T-cell (primary cell): ENCODE measurements around the gene FLYWCH1. TPM values are rescaled to one million over a fixed set of nuclear protein-coding genes. Genes with fewer than 3 reads are reported as not detected.

Experiments used
- ATAC-seq, 4 experiments: fragments of 200-7000 bp in 3 of 4; fragments of 150-1000 bp in 1 of 4; cut with Tn5 transposase; replicated peaks in 1 of 4; 1 replicate in 3 of 4; 2 replicates in 1 of 4; pipeline ENCODE4 v1.10.0; 2021; ENCODE audit warnings: moderate library complexity in 3 of 4, mild to moderate bottlenecking in 2 of 4, moderate number of reproducible peaks in 1 of 4
- CTCF ChIA-PET, 2 donors: fragments of 300-600 bp; sonication (Branson Sonifier 250); formaldehyde crosslinking; loops; one replicate each; lab custom pipeline; 2022; ENCODE audit warnings: antibody characterized with exemption in 2 of 2; lab: Charles Lee
- POLR2A ChIA-PET, 2 donors: fragments of 300-600 bp; sonication (Branson Sonifier 250); formaldehyde crosslinking; loops; one replicate each; lab custom pipeline; 2022; ENCODE audit warnings: antibody characterized with exemption in 2 of 2; lab: Charles Lee
- DNase-seq, 35 experiments: peaks; one replicate each; pipeline versions ENCODE4 v3.0.0 to v3.0.0-alpha.2; 2013 to 2023
- H3K27ac ChIP-seq: one replicate; pipeline ENCODE4 v1.5.1; 2013; ENCODE audit warnings: low read length
- H3K27me3 ChIP-seq, 2 experiments: replicated peaks in 1 of 2; 1 replicate in 1 of 2; 2 replicates in 1 of 2; pipeline versions ENCODE4 v1.6.1 to v1.7.0; 2013; ENCODE audit warnings: low read length in 1 of 2, mixed read lengths in 1 of 2; ENCODE audit not compliant: control insufficient read depth in 2 of 2, insufficient read depth in 2 of 2; ENCODE audit errors: extremely low read depth in 1 of 2
- H3K36me3 ChIP-seq, 2 donors: 1 replicate in 1 of 2; 2 replicates in 1 of 2; pipeline versions ENCODE4 v1.6.1 to v1.7.0; 2013; ENCODE audit warnings: low read length in 1 of 2; ENCODE audit not compliant: control insufficient read depth in 2 of 2, insufficient read depth in 1 of 2; ENCODE audit errors: extremely low read depth in 1 of 2
- H3K4me1 ChIP-seq, 2 experiments: 1 replicate in 1 of 2; 2 replicates in 1 of 2; pipeline versions ENCODE4 v1.6.1 to v1.7.0; 2013; ENCODE audit warnings: low read length in 2 of 2, mixed read lengths in 1 of 2; ENCODE audit not compliant: insufficient read depth in 2 of 2, control insufficient read depth in 1 of 2; ENCODE audit errors: extremely low read depth in 1 of 2
- H3K4me3 ChIP-seq, 2 donors: 1 replicate in 1 of 2; 2 replicates in 1 of 2; pipeline versions ENCODE4 v1.5.1 to v1.7.0; 2013; ENCODE audit warnings: mild to moderate bottlenecking in 2 of 2, low read length in 1 of 2, moderate library complexity in 1 of 2; ENCODE audit not compliant: control insufficient read depth in 1 of 2; ENCODE audit errors: extremely low read depth in 1 of 2
- H3K9me3 ChIP-seq: 2 replicates; pipeline ENCODE4 v1.7.0; 2013
- H3K27ac Mint-ChIP-seq, 2 donors: one replicate each; pipeline ENCODE4 v1.8.0; 2020 to 2021; ENCODE audit warnings: mild to moderate bottlenecking in 2 of 2, mixed read lengths in 2 of 2
- H3K27me3 Mint-ChIP-seq, 2 donors: one replicate each; pipeline ENCODE4 v1.8.0; 2021 to 2022; ENCODE audit warnings: mixed read lengths in 2 of 2
- H3K36me3 Mint-ChIP-seq: one replicate; pipeline ENCODE4 v1.8.0; 2021; ENCODE audit warnings: mixed read lengths
- H3K4me1 Mint-ChIP-seq, 3 donors: one replicate each; pipeline ENCODE4 v1.8.0; 2020 to 2022; ENCODE audit warnings: mixed read lengths in 3 of 3, mild to moderate bottlenecking in 1 of 3
- H3K4me3 Mint-ChIP-seq, 3 donors: one replicate each; pipeline ENCODE4 v1.8.0; 2020 to 2022; ENCODE audit warnings: mild to moderate bottlenecking in 3 of 3, mixed read lengths in 3 of 3, moderate library complexity in 3 of 3
- H3K9me3 Mint-ChIP-seq, 3 donors: one replicate each; pipeline ENCODE4 v1.8.0; 2020 to 2022; ENCODE audit warnings: mixed read lengths in 3 of 3
- WGBS: methylation state at CpG from one replicate; pipeline ENCODE4 v1.1.5; 2013; ENCODE audit warnings: missing lambda C conversion rate; ENCODE audit not compliant: insufficient coverage; 5-methylcytosine and 5-hydroxymethylcytosine counted together
- total RNA-seq, 35 experiments: library from RNA in 6 of 35; stranded (reverse) in 6 of 35; fragments of 120-200 nt in 1 of 35; gene quantifications; one replicate each; pipeline versions ENCODE4 v1.2.1 to v1.2.4 and lab custom pipeline; 2013 to 2026

FLYWCH1 gene
- total RNA-seq, 5 donors from 2014 or later (not counting 1 experiment from before 2014, with no cell fraction given): 83.0 to 144 (median 106) TPM

GRCh38 chr16:2897110-2897509, 14.6 kb upstream of the FLYWCH1 start:
- H3K4me3 ChIP-seq: no peak overlapping the region
- Mint-ChIP-seq H3K36me3 (no peaks in the 10 kb centered on the region), H3K4me1 (no peaks in the 10 kb centered on the region), H3K4me3 (no peak overlapping the region), H3K27me3 (no peaks in the 10 kb centered on the region), H3K27ac (no peak overlapping the region), H3K9me3 (no peaks in the 10 kb centered on the region)
- no peaks in the 10 kb centered on the region for H3K4me1 ChIP-seq
- no peaks in the 10 kb centered on the region for H3K27me3 ChIP-seq
- WGBS: 100% methylated on average over 1 of the region's 7 CpGs
- no peak overlapping the region for H3K27ac ChIP-seq
- POLR2A ChIA-PET: no interaction called here
- CTCF ChIA-PET: interaction anchor here in 1 of 2 donors (0.5 kb wide), 1 partner anchor 30 kb away, joined by 3 read pairs; no protein-coding TSS in a partner anchor
- peak in 1 of 35 experiments; percentile 15 for DNase-seq
- H3K36me3 ChIP-seq: peaks cover 6 to 10% of the 10 kb centered on the region in 2 donors
- no peaks in the 10 kb centered on the region for H3K9me3 ChIP-seq
- no peak for ATAC-seq

- Mint-ChIP-seq H3K36me3 (no peaks in the 10 kb centered on the region), H3K9me3 (no peaks in the 10 kb centered on the region), H3K4me3 (no peak overlapping the region), H3K27ac (no peak overlapping the region), H3K27me3 (no peaks in the 10 kb centered on the region), H3K4me1 (peaks cover 3% of the 10 kb centered on the region in 3 donors)
- no peaks in the 10 kb centered on the region for H3K27me3 ChIP-seq
- no peaks in the 10 kb centered on the region for H3K9me3 ChIP-seq
- ATAC-seq (no peak), DNase-seq (no peak)
- no peak overlapping the region for H3K4me3 ChIP-seq
- POLR2A ChIA-PET: interaction anchor here in 1 of 2 donors (0.6 kb wide), 1 partner anchor 29 kb away, joined by 3 read pairs; no protein-coding TSS in a partner anchor
- CTCF ChIA-PET: interaction anchor here (0.6 to 1.0 kb wide), 4 partner anchors 18 to 103 kb away, joined by 3 read pairs; no protein-coding TSS in a partner anchor
- H3K36me3 ChIP-seq: peaks cover 6 to 10% of the 10 kb centered on the region in 2 donors
- WGBS: 98% methylated on average over 6 of the region's 10 CpGs
- peaks cover 0 to 3% of the 10 kb centered on the region in 2 experiments for H3K4me1 ChIP-seq
- H3K27ac ChIP-seq: no peak overlapping the region
Observed at GRCh38 chr16:2898831-2899563, 12.7 kb upstream of the FLYWCH1 start.

- Histone ChIP-seq H3K4me1 (peaks cover 0 to 9% of the 10 kb centered on the region in 2 experiments), H3K36me3 (peaks cover 6 to 10% of the 10 kb centered on the region in 2 donors), H3K9me3 (no peaks in the 10 kb centered on the region), H3K27ac (no peak overlapping the region), H3K27me3 (no peaks in the 10 kb centered on the region), H3K4me3 (no peak overlapping the region)
- H3K27me3 Mint-ChIP-seq: no peaks in the 10 kb centered on the region
- no peak overlapping the region for H3K27ac Mint-ChIP-seq
- ATAC-seq: no peak
- no peak for DNase-seq
- H3K36me3 Mint-ChIP-seq: no peaks in the 10 kb centered on the region
- no peaks in the 10 kb centered on the region for H3K9me3 Mint-ChIP-seq
- POLR2A ChIA-PET: interaction anchor here in 1 of 2 donors (0.6 kb wide), 1 partner anchor 29 kb away, joined by 3 read pairs; no protein-coding TSS in a partner anchor
- WGBS: 100% methylated on average over 1 of the region's 13 CpGs
- H3K4me1 Mint-ChIP-seq: peaks cover 4 to 9% (median 7%) of the 10 kb centered on the region in 3 donors
- CTCF ChIA-PET: interaction anchor here in 1 of 2 donors (0.6 to 0.7 kb wide), 2 partner anchors 17 to 34 kb away, joined by 3 read pairs; no protein-coding TSS in a partner anchor
- no peak overlapping the region for H3K4me3 Mint-ChIP-seq
Observed at GRCh38 chr16:2899564-2900072, 12.1 kb upstream of the FLYWCH1 start.

- POLR2A ChIA-PET: no interaction called here
- Mint-ChIP-seq H3K36me3 (no peaks in the 10 kb centered on the region), H3K27ac (no peak overlapping the region), H3K9me3 (no peaks in the 10 kb centered on the region), H3K4me1 (peaks cover 4 to 11% (median 8%) of the 10 kb centered on the region in 3 donors), H3K27me3 (no peaks in the 10 kb centered on the region), H3K4me3 (no peak overlapping the region)
- Histone ChIP-seq H3K27ac (no peak overlapping the region), H3K27me3 (no peaks in the 10 kb centered on the region), H3K36me3 (peaks cover 6 to 10% of the 10 kb centered on the region in 2 donors), H3K4me3 (no peak overlapping the region), H3K9me3 (no peaks in the 10 kb centered on the region), H3K4me1 (peaks cover 0 to 18% of the 10 kb centered on the region in 2 experiments)
- WGBS: 94% methylated on average over 15 of the region's 15 CpGs
- ATAC-seq (no peak), DNase-seq (no peak)
- CTCF ChIA-PET: interaction anchor here in 1 of 2 donors (0.6 kb wide), 1 partner anchor 158 kb away, joined by 5 read pairs; no protein-coding TSS in a partner anchor
Observed at GRCh38 chr16:2900526-2901075, 11.1 kb upstream of the FLYWCH1 start.

GRCh38 chr16:2902337-2903130, 9.2 kb upstream of the FLYWCH1 start:
- H3K36me3 Mint-ChIP-seq: no peaks in the 10 kb centered on the region
- CTCF ChIA-PET: interaction anchor here in 1 of 2 donors (0.6 to 1.3 kb wide), 3 partner anchors 16 to 648 kb away, joined by 4 to 6 read pairs (median 4); partner anchors contain the start of gene FLYWCH2

More at GRCh38 chr16:2902337-2903130, 9.2 kb upstream of the FLYWCH1 start:
- Histone ChIP-seq H3K27me3 (no peaks in the 10 kb centered on the region), H3K4me3 (no peak overlapping the region), H3K4me1 (peaks cover 0 to 33% of the 10 kb centered on the region in 2 experiments), H3K9me3 (no peaks in the 10 kb centered on the region), H3K27ac (no peak overlapping the region), H3K36me3 (peaks cover 0 to 2% of the 10 kb centered on the region in 2 donors)
- Mint-ChIP-seq H3K4me1 (peaks cover 19 to 26% (median 23%) of the 10 kb centered on the region in 3 donors), H3K27ac (no peak overlapping the region), H3K27me3 (no peaks in the 10 kb centered on the region), H3K9me3 (no peaks in the 10 kb centered on the region), H3K4me3 (no peak overlapping the region)
- 100% methylated on average over 5 of the region's 9 CpGs for WGBS
- ATAC-seq (no peak), DNase-seq (no peak)
- POLR2A ChIA-PET: no interaction called here
